Measurements from ENCODE around the gene HDAC7. TPM values are rescaled to one million over a fixed set of nuclear protein-coding genes. Genes with fewer than 3 reads are reported as not detected.
"Not testable (repeated sequence)": the region's sequence is repeated elsewhere in the genome, so short reads cannot be mapped to it uniquely, and the experiment has no call there.

The HDAC7 gene
- total RNA-seq, 1 donor = 25.4 TPM

GRCh38 chr12:47855502-47855901 is 35.8 kb upstream of the HDAC7 start:
- Histone ChIP-seq H3K4me3 (ENCODE audit: low read length) (no peak overlapping the region), H3K9me3 (ENCODE audit: low read depth, low read length) (no peaks in the 10 kb centered on the region), H3K4me1 (ENCODE audit: insufficient read depth, low read length) (no peaks in the 10 kb centered on the region), H3K27me3 (ENCODE audit: insufficient read depth, low read length) (no peaks in the 10 kb centered on the region)

- no peaks in the 10 kb centered on the region for H3K27me3 ChIP-seq (ENCODE audit: insufficient read depth, low read length)
- no peak overlapping the region for H3K4me3 ChIP-seq (ENCODE audit: low read length)
- H3K4me1 ChIP-seq (ENCODE audit: insufficient read depth, low read length) = no peaks in the 10 kb centered on the region
- H3K9me3 ChIP-seq (ENCODE audit: low read depth, low read length) = no peaks in the 10 kb centered on the region
Observed at GRCh38 chr12:47854531-47854930, 34.8 kb upstream of the HDAC7 start.

- Histone ChIP-seq H3K4me1 (ENCODE audit: insufficient read depth, low read length) (no peaks in the 10 kb centered on the region), H3K27me3 (ENCODE audit: insufficient read depth, low read length) (no peaks in the 10 kb centered on the region), H3K4me3 (ENCODE audit: low read length) (no peak overlapping the region), H3K9me3 (ENCODE audit: low read depth, low read length) (no peaks in the 10 kb centered on the region)
Observed at GRCh38 chr12:47852096-47852571, 32.4 kb upstream of the HDAC7 start.

GRCh38 chr12:47851303-47851952 is 31.7 kb upstream of the HDAC7 start:
- Histone ChIP-seq H3K27me3 (ENCODE audit: insufficient read depth, low read length) (no peaks in the 10 kb centered on the region), H3K4me3 (ENCODE audit: low read length) (no peak overlapping the region), H3K4me1 (ENCODE audit: insufficient read depth, low read length) (no peaks in the 10 kb centered on the region), H3K9me3 (ENCODE audit: low read depth, low read length) (no peaks in the 10 kb centered on the region)

- Histone ChIP-seq H3K4me3 (ENCODE audit: low read length) (no peak overlapping the region), H3K4me1 (ENCODE audit: insufficient read depth, low read length) (no peaks in the 10 kb centered on the region), H3K27me3 (ENCODE audit: insufficient read depth, low read length) (no peaks in the 10 kb centered on the region), H3K9me3 (ENCODE audit: low read depth, low read length) (no peaks in the 10 kb centered on the region)
Observed at GRCh38 chr12:47850153-47851084, 30.7 kb upstream of the HDAC7 start.

GRCh38 chr12:47849261-47849660 is 29.6 kb upstream of the HDAC7 start:
- no peaks in the 10 kb centered on the region for H3K27me3 ChIP-seq (ENCODE audit: insufficient read depth, low read length)
- no peaks in the 10 kb centered on the region for H3K4me1 ChIP-seq (ENCODE audit: insufficient read depth, low read length)
- no peak overlapping the region for H3K4me3 ChIP-seq (ENCODE audit: low read length)
- H3K9me3 ChIP-seq (ENCODE audit: low read depth, low read length) = no peaks in the 10 kb centered on the region

- Histone ChIP-seq H3K9me3 (ENCODE audit: low read depth, low read length) (no peaks in the 10 kb centered on the region), H3K27me3 (ENCODE audit: insufficient read depth, low read length) (no peaks in the 10 kb centered on the region), H3K4me3 (ENCODE audit: low read length) (no peak overlapping the region), H3K4me1 (ENCODE audit: insufficient read depth, low read length) (no peaks in the 10 kb centered on the region)
Observed at GRCh38 chr12:47848853-47849252, 29.1 kb upstream of the HDAC7 start.

GRCh38 chr12:47846294-47846996 is 26.7 kb upstream of the HDAC7 start:
- Histone ChIP-seq H3K27me3 (ENCODE audit: insufficient read depth, low read length) (no peaks in the 10 kb centered on the region), H3K4me1 (ENCODE audit: insufficient read depth, low read length) (no peaks in the 10 kb centered on the region), H3K4me3 (ENCODE audit: low read length) (no peak overlapping the region), H3K9me3 (ENCODE audit: low read depth, low read length) (no peaks in the 10 kb centered on the region)

GRCh38 chr12:47845081-47845480 is 25.4 kb upstream of the HDAC7 start:
- Histone ChIP-seq H3K4me1 (ENCODE audit: insufficient read depth, low read length) (no peaks in the 10 kb centered on the region), H3K9me3 (ENCODE audit: low read depth, low read length) (no peaks in the 10 kb centered on the region), H3K27me3 (ENCODE audit: insufficient read depth, low read length) (no peaks in the 10 kb centered on the region), H3K4me3 (ENCODE audit: low read length) (no peak overlapping the region)

- H3K4me3 ChIP-seq (ENCODE audit: low read length) = no peak overlapping the region
- no peaks in the 10 kb centered on the region for H3K9me3 ChIP-seq (ENCODE audit: low read depth, low read length)
- H3K4me1 ChIP-seq (ENCODE audit: insufficient read depth, low read length) = no peaks in the 10 kb centered on the region
- H3K27me3 ChIP-seq (ENCODE audit: insufficient read depth, low read length) = no peaks in the 10 kb centered on the region
Observed at GRCh38 chr12:47844264-47845019, 24.7 kb upstream of the HDAC7 start.

- H3K4me1 ChIP-seq (ENCODE audit: insufficient read depth, low read length) = no peaks in the 10 kb centered on the region
- no peaks in the 10 kb centered on the region for H3K27me3 ChIP-seq (ENCODE audit: insufficient read depth, low read length)
- H3K4me3 ChIP-seq (ENCODE audit: low read length) = no peak overlapping the region
Observed at GRCh38 chr12:47843226-47843980, 23.7 kb upstream of the HDAC7 start.

GRCh38 chr12:47842543-47842942 is 22.8 kb upstream of the HDAC7 start:
- H3K9me3 ChIP-seq (ENCODE audit: low read depth, low read length); H3K27me3 ChIP-seq (ENCODE audit: insufficient read depth, low read length); H3K4me3 ChIP-seq (ENCODE audit: low read length); H3K4me1 ChIP-seq (ENCODE audit: insufficient read depth, low read length): not testable (repeated sequence)

More at GRCh38 chr12:47843226-47843980, 23.7 kb upstream of the HDAC7 start:
- no peaks in the 10 kb centered on the region for H3K9me3 ChIP-seq (ENCODE audit: low read depth, low read length)

GRCh38 chr12:47841910-47842309 is 22.2 kb upstream of the HDAC7 start:
- Histone ChIP-seq H3K27me3 (ENCODE audit: insufficient read depth, low read length) (no peaks in the 10 kb centered on the region), H3K9me3 (ENCODE audit: low read depth, low read length) (no peaks in the 10 kb centered on the region), H3K4me1 (ENCODE audit: insufficient read depth, low read length) (peaks cover 4% of the 10 kb centered on the region), H3K4me3 (ENCODE audit: low read length) (no peak overlapping the region)

- Histone ChIP-seq H3K4me3 (ENCODE audit: low read length) (no peak overlapping the region), H3K4me1 (ENCODE audit: insufficient read depth, low read length) (peaks cover 4% of the 10 kb centered on the region), H3K9me3 (ENCODE audit: low read depth, low read length) (no peaks in the 10 kb centered on the region), H3K27me3 (ENCODE audit: insufficient read depth, low read length) (no peaks in the 10 kb centered on the region)
Observed at GRCh38 chr12:47841501-47841900, 21.8 kb upstream of the HDAC7 start.

All from mononuclear cell (primary cell).